EH (cell line): Measurements from ENCODE around the gene ADAMTS17.

ENCODE experiments used
- DNase-seq: peaks from one replicate; pipeline ENCODE4 v3.0.0-alpha.2; 2015; ENCODE audit warnings: low read depth

The ADAMTS17 gene

GRCh38 chr15:100029868-100030479 lies 311.8 kb downstream of the ADAMTS17 start:
- no peak for DNase-seq

GRCh38 chr15:100029045-100029444 lies 312.7 kb downstream of the ADAMTS17 start:
- DNase-seq, result no peak

GRCh38 chr15:100026041-100026440 lies 315.7 kb downstream of the ADAMTS17 start:
- no peak for DNase-seq

DNA sequence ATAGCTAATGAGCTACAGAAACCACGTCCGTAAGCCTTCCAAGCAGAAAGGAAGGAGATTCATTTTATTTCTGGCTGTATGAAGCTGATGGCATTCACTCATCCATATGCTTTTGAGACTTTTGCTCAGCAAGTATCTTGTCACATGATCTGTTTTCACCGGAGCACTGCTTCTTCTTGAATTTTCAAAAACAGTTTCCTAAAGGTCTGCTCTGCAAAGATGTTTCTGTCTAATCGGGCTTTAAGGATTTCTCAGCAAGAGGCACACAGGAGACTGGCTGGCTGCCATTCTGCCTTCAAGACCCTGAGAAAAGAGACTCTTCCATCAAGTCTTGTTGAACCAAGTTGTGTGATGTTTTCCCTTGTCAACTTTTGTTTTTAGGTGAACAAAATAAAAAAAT lies 319.0 kb downstream of the ADAMTS17 start:
- DNase-seq, result no peak

GRCh38 chr15:100022391-100022790 lies 319.4 kb downstream of the ADAMTS17 start:
- DNase-seq, result no peak

DNA sequence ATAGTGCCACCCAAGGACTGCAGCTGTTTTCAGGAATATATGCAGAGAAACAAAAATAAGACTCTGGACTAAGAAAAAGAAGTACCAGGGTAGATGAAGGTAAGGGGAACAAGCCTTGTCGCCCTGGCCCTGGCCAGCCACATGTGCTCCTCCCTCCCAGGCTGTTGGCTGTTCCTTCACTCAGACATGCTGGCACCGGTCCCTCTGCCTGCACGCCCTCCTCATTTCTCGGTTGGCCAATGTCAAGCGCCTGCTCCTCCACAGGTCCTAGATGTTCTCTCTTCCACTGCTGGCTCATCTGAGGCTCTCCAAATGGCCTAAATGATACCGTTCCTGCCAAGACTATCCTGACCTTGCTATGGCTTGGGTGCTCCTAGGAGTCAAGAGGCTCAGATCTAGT lies 320.1 kb downstream of the ADAMTS17 start:
- no peak for DNase-seq

DNA sequence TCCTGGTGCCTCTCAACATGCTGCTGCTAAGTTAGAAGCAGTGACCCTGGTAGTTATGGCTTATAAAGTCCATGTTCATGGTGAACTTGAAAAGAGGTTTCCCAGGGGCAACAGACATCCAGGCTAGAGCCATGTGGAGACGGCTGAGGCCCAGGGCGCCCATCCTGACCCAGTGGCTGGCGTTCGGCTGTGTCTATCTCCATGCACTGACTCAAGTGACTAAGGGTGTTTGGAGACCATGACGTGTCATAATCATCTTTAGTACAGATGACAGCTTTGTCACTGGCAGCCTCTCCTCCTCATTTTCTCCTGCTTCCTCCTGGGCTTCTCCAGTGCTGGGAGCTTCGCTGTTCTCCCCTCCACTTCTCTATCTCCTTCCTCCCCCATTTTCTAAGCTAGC lies 321.2 kb downstream of the ADAMTS17 start:
- DNase-seq, result no peak

- no peak for DNase-seq
Observed at GRCh38 chr15:100020189-100020588, 321.6 kb downstream of the ADAMTS17 start.

DNA sequence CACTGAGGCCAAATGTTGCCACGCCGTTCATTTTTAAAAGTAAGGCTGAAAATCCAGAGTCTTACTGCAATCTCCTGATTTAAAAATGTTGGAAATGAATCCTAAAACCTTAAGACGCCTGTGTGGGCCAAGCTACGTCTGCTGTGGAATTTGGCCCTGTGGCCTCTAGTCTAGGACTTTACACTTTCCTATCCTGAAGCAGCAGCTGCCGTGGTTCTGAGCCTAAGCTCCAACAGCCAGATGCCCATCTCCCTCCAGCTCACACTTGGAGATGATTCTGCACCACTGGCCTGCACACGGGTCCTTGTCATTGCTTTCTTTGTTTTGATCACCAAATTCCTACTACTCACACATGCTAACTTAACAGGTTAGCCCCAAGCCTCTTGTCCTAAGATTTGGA lies 322.2 kb downstream of the ADAMTS17 start:
- DNase-seq, result no peak

GRCh38 chr15:100018191-100018590 lies 323.6 kb downstream of the ADAMTS17 start:
- no peak for DNase-seq

- DNase-seq, result no peak
Observed at GRCh38 chr15:100017140-100017539, 324.6 kb downstream of the ADAMTS17 start.

DNA sequence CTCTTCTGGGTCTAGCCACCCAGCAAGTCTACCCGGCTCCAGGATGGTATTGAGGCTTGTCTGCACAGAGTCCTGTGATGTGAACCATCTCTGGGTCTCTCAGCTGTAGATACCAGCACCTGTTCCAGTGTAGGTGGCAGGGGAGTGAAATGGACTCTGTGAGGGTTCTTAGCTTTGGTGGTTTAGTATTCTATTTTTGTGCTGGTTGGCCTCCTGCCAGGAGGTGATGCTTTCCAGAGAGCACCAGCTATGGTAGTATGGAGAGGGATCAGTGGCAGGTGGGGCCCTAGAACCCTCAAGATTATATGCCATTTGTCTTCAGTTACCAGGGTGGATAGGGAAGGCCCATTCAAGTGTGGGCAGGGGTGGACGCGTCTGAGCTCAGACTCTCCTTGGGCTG lies 325.1 kb downstream of the ADAMTS17 start:
- DNase-seq, result no peak

- no peak for DNase-seq
Observed at GRCh38 chr15:100011235-100011634, 330.5 kb downstream of the ADAMTS17 start.

DNA sequence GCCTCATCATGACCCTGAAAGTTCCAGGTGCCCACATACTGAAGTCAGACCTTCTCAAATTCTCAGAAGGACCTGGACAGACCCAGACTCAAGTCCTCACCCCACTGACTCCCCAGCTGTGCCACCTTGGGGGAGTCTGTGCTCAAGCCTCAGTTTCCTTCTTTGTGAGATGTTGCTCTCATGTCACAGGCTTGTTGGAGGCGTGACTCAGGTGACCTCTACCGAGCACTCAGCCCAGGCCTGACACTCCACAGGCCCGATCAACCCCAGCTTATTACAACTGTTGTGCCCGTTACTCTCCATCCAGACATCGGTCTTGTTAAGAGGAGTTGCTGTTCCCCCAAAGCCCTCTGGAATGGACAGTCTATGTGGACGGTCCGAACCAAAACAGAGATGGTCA lies 332.4 kb downstream of the ADAMTS17 start:
- DNase-seq, result no peak

GRCh38 chr15:100008258-100008657 lies 333.5 kb downstream of the ADAMTS17 start:
- no peak for DNase-seq

- DNase-seq, result no peak
Observed at GRCh38 chr15:100007609-100008008, 334.2 kb downstream of the ADAMTS17 start.

DNA sequence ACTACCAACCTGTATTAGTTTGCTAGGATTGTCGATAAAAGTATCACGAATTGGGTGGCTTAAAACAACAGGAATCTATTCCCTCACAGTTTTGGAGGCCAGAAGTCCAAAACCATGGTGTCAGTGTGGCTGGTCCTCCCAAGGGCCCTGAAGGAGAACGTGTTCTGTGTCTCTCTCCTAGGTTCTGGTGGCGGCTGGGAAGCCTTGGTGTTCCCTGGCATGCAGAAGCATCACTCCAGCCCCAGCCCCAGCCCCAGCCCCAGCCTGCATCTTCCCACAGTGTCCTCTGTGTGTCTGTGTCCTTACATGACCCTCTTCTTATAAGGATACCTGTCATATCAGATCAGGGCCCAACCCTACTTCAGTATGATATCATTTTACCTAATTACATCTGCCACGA lies 336.1 kb downstream of the ADAMTS17 start:
- no peak for DNase-seq

GRCh38 chr15:100005013-100005412 lies 336.8 kb downstream of the ADAMTS17 start:
- DNase-seq, result no peak

DNA sequence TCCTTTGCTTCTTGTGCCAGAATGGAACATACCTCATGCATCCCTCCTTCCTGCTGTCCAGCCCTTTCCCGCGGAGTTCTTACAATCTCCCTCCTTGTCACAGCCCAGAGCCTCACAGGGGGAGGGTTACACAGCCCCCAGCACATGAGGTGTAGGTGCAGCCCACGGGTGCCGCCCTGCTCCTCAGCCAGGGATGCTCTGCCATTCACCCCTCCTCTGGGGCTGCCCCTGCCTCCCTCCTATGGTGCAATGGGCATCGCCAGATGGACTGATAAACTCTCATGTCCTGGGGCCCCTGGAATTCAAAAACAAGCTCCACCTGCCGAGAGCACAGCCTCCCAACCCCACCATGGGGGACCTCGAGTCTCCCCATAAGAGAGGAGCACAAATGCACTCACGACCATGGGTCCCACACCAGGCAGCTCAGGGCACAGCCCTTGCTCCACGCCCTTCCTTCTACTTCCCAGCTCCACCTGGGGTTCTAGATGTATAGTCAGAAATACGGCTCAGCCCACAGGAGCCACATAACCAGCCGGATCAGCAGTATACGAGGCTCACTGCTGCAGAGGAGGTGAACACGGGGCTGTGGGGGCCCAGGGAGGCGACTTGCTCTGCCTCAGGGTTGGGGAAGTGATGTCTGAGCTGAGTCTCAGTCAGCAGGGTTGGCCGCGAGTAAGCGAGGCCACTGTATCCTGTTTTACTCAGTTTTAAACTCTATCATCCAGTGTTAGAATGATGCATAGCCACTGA lies 338.8 kb downstream of the ADAMTS17 start:
- DNase-seq, result no peak

DNA sequence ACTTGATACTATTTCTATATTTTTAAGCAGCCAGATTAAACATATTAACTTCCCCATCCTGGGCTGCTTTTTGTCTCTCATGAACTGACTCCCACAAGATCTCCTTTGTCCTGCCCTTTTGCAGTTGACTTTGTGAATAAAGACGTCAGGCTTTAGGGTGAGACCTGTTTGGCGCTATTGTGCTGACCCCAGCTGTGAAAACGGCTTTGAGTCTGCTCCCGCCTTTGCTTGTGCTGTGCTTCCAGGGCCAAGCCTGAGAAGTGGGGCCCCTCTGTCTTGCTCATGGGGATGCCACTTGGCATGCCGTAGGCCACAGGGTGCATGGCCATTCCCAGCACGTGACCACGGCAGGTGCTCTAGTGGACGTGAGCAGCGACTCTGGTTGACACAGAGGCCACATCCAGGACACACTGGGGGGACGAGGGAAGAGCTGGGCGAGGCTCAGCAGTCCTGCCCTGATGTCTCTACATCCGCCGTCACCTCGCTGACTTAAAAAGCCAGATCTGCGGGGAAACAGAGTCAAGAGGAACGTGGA lies 339.6 kb downstream of the ADAMTS17 start:
- no peak for DNase-seq

GRCh38 chr15:100001405-100001804 lies 340.4 kb downstream of the ADAMTS17 start:
- no peak for DNase-seq

DNA sequence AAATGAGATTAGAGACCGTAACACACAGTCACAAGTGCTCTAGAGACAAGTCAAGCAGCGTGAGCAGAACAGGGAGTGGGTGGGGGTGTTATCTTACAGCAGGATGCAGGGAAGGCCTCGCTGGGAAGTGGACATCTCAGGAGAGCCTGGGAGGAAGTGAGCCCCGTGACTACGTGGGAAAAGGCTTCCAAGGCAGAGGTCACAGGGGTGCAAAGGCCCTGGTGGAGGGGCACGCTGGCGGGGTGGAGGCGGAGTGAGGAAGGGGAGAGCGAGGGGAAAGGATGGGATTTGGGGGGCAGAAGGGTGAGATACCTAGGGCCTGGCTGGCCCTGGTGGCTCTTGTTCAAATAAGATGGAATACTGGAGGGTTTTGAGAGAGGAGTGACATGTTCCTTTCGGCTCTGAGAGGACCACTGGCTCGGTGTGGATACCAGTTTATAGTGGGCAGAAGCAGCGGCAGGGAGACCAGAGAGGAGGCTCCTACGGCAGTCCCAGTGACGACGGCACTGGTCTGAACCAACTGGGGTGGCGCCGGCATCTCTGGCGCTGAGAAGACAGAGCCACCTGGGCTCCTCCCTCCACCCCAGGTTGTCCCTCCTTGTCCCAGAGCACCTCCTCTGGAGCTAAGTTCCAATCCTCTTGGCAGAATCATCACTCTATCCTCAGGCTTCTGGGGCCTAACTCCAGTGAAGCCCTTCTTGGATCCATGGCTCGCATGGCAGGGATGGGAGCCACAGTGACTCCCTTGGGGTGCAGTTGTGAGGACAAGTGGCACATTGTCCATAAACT lies 342.3 kb downstream of the ADAMTS17 start:
- DNase-seq, result no peak

GRCh38 chr15:99998661-99999101 lies 343.1 kb downstream of the ADAMTS17 start:
- DNase-seq, result no peak
